IMR-90 (cell line): ENCODE measurements around the gene CPA3. TPM values are rescaled to one million over a fixed set of nuclear protein-coding genes. Genes with fewer than 3 reads are reported as not detected.

Source experiments
- ATAC-seq: fragments of 200-7000 bp; cut with Tn5 transposase; 2 replicates; pipeline ENCODE4 v1.9.1; 2020; ENCODE audit warnings: low read depth, mild to moderate bottlenecking, moderate library complexity
- BruUV-seq: library from RNA; stranded (reverse); fragments of 400-500 nt; replicated peaks from 2 replicates; lab custom pipeline; 2021; lab: Mats Ljungman, UMichigan
- CTCF ChIA-PET: fragments of 300-600 bp; formaldehyde crosslinking; extraction: SDS; loops from one replicate; lab custom pipeline; 2021; ENCODE audit warnings: antibody characterized with exemption; lab: Yijun Ruan, JAX
- POLR2A ChIA-PET: fragments of 300-600 bp; sonication (Branson Sonifier 250); formaldehyde crosslinking; loops from one replicate; lab custom pipeline; 2022; ENCODE audit warnings: antibody characterized with exemption; ENCODE audit not compliant: unreplicated experiment; lab: Charles Lee
- DNase-seq: peaks from one replicate; pipeline ENCODE4 v3.0.0; 2013
- H2AFZ ChIP-seq: replicated peaks from 2 replicates; pipeline ENCODE3; 2013; ENCODE audit warnings: low read length, mild to moderate bottlenecking; ENCODE audit not compliant: poor library complexity
- H2AK5ac ChIP-seq: 2 replicates; pipeline ENCODE4 v1.6.1; 2013; ENCODE audit warnings: low read depth, low read length, inconsistent platforms
- H2AK9ac ChIP-seq: replicated peaks from 2 replicates; pipeline ENCODE3; 2013; ENCODE audit warnings: mild to moderate bottlenecking, low read depth, low read length, moderate library complexity; ENCODE audit not compliant: poor library complexity
- H2BK120ac ChIP-seq: 2 replicates; pipeline ENCODE4 v1.6.1; 2013; ENCODE audit warnings: low read depth, low read length, inconsistent platforms
- H2BK15ac ChIP-seq: 3 replicates; pipeline ENCODE4 v1.6.1; 2013; ENCODE audit warnings: low read depth, low read length, inconsistent platforms
- H2BK20ac ChIP-seq: 2 replicates; pipeline ENCODE4 v1.6.1; 2013; ENCODE audit warnings: low read depth, mild to moderate bottlenecking, inconsistent platforms, low read length, moderate library complexity
- H2BK5ac ChIP-seq: 2 replicates; pipeline ENCODE4 v1.6.1; 2013; ENCODE audit warnings: mild to moderate bottlenecking, low read depth, low read length, inconsistent platforms; ENCODE audit not compliant: poor library complexity, severe bottlenecking
- H3K14ac ChIP-seq: replicated peaks from 2 replicates; pipeline ENCODE4 v1.6.1; 2013; ENCODE audit warnings: low read depth, low read length, inconsistent platforms
- H3K18ac ChIP-seq: 2 replicates; pipeline ENCODE4 v1.6.1; 2013; ENCODE audit warnings: low read depth, low read length, control low read depth
- H3K23ac ChIP-seq: 2 replicates; pipeline ENCODE4 v1.6.1; 2013; ENCODE audit warnings: low read depth, low read length, inconsistent platforms
- H3K27ac ChIP-seq: 2 replicates; pipeline ENCODE4 v1.5.1; 2013; ENCODE audit warnings: mild to moderate bottlenecking, control low read depth, low read length; ENCODE audit not compliant: insufficient read depth
- H3K27me3 ChIP-seq: 2 replicates; pipeline ENCODE4 v1.6.1; 2013; ENCODE audit warnings: low read length; ENCODE audit not compliant: control insufficient read depth, insufficient read depth
- H3K36me3 ChIP-seq: 2 replicates; pipeline ENCODE4 v1.6.1; 2013; ENCODE audit warnings: low read length, mixed read lengths; ENCODE audit not compliant: control insufficient read depth, insufficient read depth
- H3K4ac ChIP-seq: 2 replicates; pipeline ENCODE4 v1.6.1; 2013; ENCODE audit warnings: low read depth, low read length, inconsistent platforms
- H3K4me1 ChIP-seq: 2 replicates; pipeline ENCODE4 v1.6.1; 2013; ENCODE audit warnings: low read length, mixed read lengths; ENCODE audit not compliant: control insufficient read depth, insufficient read depth
- H3K4me2 ChIP-seq: 2 replicates; pipeline ENCODE4 v1.6.1; 2013; ENCODE audit warnings: low read depth, mild to moderate bottlenecking, control low read depth, low read length, moderate library complexity
- H3K4me3 ChIP-seq: 2 replicates; pipeline ENCODE4 v1.5.1; 2013; ENCODE audit warnings: low read depth, mild to moderate bottlenecking, control low read depth, low read length, moderate library complexity; ENCODE audit not compliant: insufficient read depth
- H3K56ac ChIP-seq: 2 replicates; pipeline ENCODE4 v1.6.1; 2013; ENCODE audit warnings: low read length, inconsistent platforms; ENCODE audit not compliant: insufficient read depth; ENCODE audit errors: extremely low read depth
- H3K79me1 ChIP-seq, 2 experiments: 2 replicates each; pipeline ENCODE4 v1.6.1; 2013; ENCODE audit warnings: low read length in 2 of 2, inconsistent platforms in 1 of 2, low read depth in 1 of 2
- H3K9ac ChIP-seq: 2 replicates; pipeline ENCODE4 v1.6.1; 2013; ENCODE audit warnings: low read depth, low read length, control low read depth
- H3K9me1 ChIP-seq: 2 replicates; pipeline ENCODE4 v1.6.1; 2013; ENCODE audit warnings: low read length, inconsistent platforms; ENCODE audit not compliant: insufficient read depth
- H3K9me3 ChIP-seq: 2 replicates; pipeline ENCODE4 v1.6.1; 2013; ENCODE audit warnings: low read length; ENCODE audit not compliant: control insufficient read depth, insufficient read depth
- H4K20me1 ChIP-seq: 2 replicates; pipeline ENCODE4 v1.6.1; 2013; ENCODE audit warnings: low read length, inconsistent platforms; ENCODE audit not compliant: insufficient read depth
- H4K5ac ChIP-seq: 2 replicates; pipeline ENCODE4 v1.6.1; 2013; ENCODE audit warnings: mild to moderate bottlenecking, low read depth, low read length, control low read depth
- H4K8ac ChIP-seq, 2 experiments: 2 replicates each; pipeline ENCODE4 v1.6.1; 2013; ENCODE audit warnings: low read depth in 2 of 2, low read length in 2 of 2, control low read depth in 1 of 2, inconsistent platforms in 1 of 2
- H4K91ac ChIP-seq: 2 replicates; pipeline ENCODE4 v1.6.1; 2013; ENCODE audit warnings: low read depth, low read length, inconsistent platforms; ENCODE audit not compliant: insufficient read depth
- BHLHE40 ChIP-seq: fragments of 150-350 bp; IDR thresholded peaks from 2 replicates; pipeline ENCODE4 v1.6.1; 2016; ENCODE audit warnings: mild to moderate bottlenecking, low read depth, low read length
- CHD1 ChIP-seq: IDR thresholded peaks from 2 replicates; pipeline ENCODE4 v1.6.1; 2012; ENCODE audit warnings: low read depth, low read length, improper control_type of control experiment
- CTCF ChIP-seq: conservative IDR thresholded peaks from 2 replicates; pipeline ENCODE4 v1.5.1; 2012; ENCODE audit warnings: mild to moderate bottlenecking, low read depth, low read length, improper control_type of control experiment
- FOS ChIP-seq: fragments of 150-350 bp; IDR thresholded peaks from 2 replicates; pipeline ENCODE4 v1.6.1; 2016; ENCODE audit warnings: low read depth, low read length
- MAFK ChIP-seq: IDR thresholded peaks from 2 replicates; pipeline ENCODE4 v1.6.1; 2012; ENCODE audit warnings: low read depth, low read length, improper control_type of control experiment
- MAZ ChIP-seq: IDR thresholded peaks from 2 replicates; pipeline ENCODE4 v1.6.1; 2012; ENCODE audit warnings: low read depth, mild to moderate bottlenecking, low read length, improper control_type of control experiment, moderate library complexity, borderline replicate concordance
- MXI1 ChIP-seq: IDR thresholded peaks from 2 replicates; pipeline ENCODE4 v1.6.1; 2012; ENCODE audit warnings: low read depth, mild to moderate bottlenecking, low read length, moderate library complexity, borderline replicate concordance
- NFE2L2 ChIP-seq: fragments of 150-350 bp; IDR thresholded peaks from 2 replicates; pipeline ENCODE4 v1.6.1; 2016; ENCODE audit warnings: low read depth, mild to moderate bottlenecking, low read length
- POLR2A ChIP-seq: IDR thresholded peaks from 2 replicates; pipeline ENCODE4 v1.6.1; 2012; ENCODE audit warnings: mild to moderate bottlenecking, low read depth, low read length
- RAD21 ChIP-seq: IDR thresholded peaks from 2 replicates; pipeline ENCODE4 v1.6.1; 2012; ENCODE audit warnings: low read length, improper control_type of control experiment
- RCOR1 ChIP-seq: IDR thresholded peaks from 2 replicates; pipeline ENCODE4 v1.6.1; 2012; ENCODE audit warnings: mild to moderate bottlenecking, low read length, improper control_type of control experiment; ENCODE audit not compliant: insufficient replicate concordance
- RFX5 ChIP-seq: IDR thresholded peaks from 2 replicates; pipeline ENCODE4 v1.8.0; 2012; ENCODE audit warnings: low read depth, mild to moderate bottlenecking, low read length, moderate library complexity
- SMC3 ChIP-seq: fragments of 150-350 bp; IDR thresholded peaks from 2 replicates; pipeline ENCODE4 v1.6.1; 2016; ENCODE audit warnings: low read depth, mild to moderate bottlenecking, antibody characterized with exemption, low read length, moderate library complexity
- WGBS, 2 experiments: methylation state at CpG; one replicate each; pipeline versions ENCODE4 v1.1.5 to v1.1.7; 2013; ENCODE audit warnings: missing lambda C conversion rate in 2 of 2; ENCODE audit not compliant: insufficient read length in 1 of 2; ENCODE audit errors: extremely low coverage in 2 of 2; 5-methylcytosine and 5-hydroxymethylcytosine counted together
- dilution Hi-C: fragments of 300-500 bp; cut with HindIII; formaldehyde crosslinking; loops from one replicate; pipeline ENCODE4 v1.14.3; 2018; ENCODE audit warnings: low sequenced_read_pairs; ENCODE audit not compliant: unreplicated experiment
- in situ Hi-C: fragments of 300-500 bp; cut with MboI; formaldehyde crosslinking; loops from 3 replicates; pipeline ENCODE4 v1.14.3; 2019; ENCODE audit warnings: low sequenced_read_pairs, inconsistent platforms, mixed read lengths
- intact Hi-C: fragments of 100-400 bp; cut with micrococcal nuclease; formaldehyde crosslinking; loops from 2 replicates; pipeline ENCODE4 v1.10.0; 2022
- polyA plus RNA-seq, 3 experiments: library from polyadenylated mRNA; depleted of rRNA; stranded (reverse); fragments of >200 nt; gene quantifications; 2 replicates each; pipeline ENCODE4 v1.2.3, GENCODE V29; 2012; ENCODE audit warnings: low replicate concordance in 1 of 3
- total RNA-seq: library from RNA; depleted of rRNA; stranded (reverse); fragments of >200 nt; gene quantifications from 2 replicates; pipeline ENCODE4 v1.2.3, GENCODE V29; 2012
- TF ChIP-seq, protein P1 (sequence below): fragments of 150-350 bp; IDR thresholded peaks from 2 replicates; pipeline ENCODE4 v1.6.1; 2016; ENCODE audit warnings: low read depth, mild to moderate bottlenecking, low read length, moderate library complexity, borderline replicate concordance

CPA3 gene
- total and polyA plus RNA-seq, 2 of the 4 experiments (the other 2 are of a cell fraction) = 0.07 TPM; not detected in 1

GRCh38 chr3:148873977-148874376, 8.9 kb downstream of the CPA3 start:
- H3K4me3 ChIP-seq = no peak overlapping the region
- no peak overlapping the region for H3K23ac ChIP-seq
- H2AK9ac ChIP-seq = no peak overlapping the region
- H3K18ac ChIP-seq = no peak overlapping the region
- no peak overlapping the region for H2AFZ ChIP-seq
- no peak overlapping the region for H4K8ac ChIP-seq
- H2AK5ac ChIP-seq = no peak overlapping the region
- DNase-seq (peak; percentile 9), ATAC-seq (no peak)
- H3K9me1 ChIP-seq = 0 out of 2 replicates have a peak, but pooled peaks cover 3% of the 10 kb centered on the region
- no peak overlapping the region for H3K14ac ChIP-seq
- ChIA-PET POLR2A (no interaction called here), CTCF (interaction anchor here (1.4 kb wide), 1 partner anchor 9 kb away, joined by 6 read pairs; no protein-coding TSS in a partner anchor)
- no peak overlapping the region for H3K56ac ChIP-seq
- no peak overlapping the region for H2BK15ac ChIP-seq
- no peak overlapping the region for H4K5ac ChIP-seq
- H3K27ac ChIP-seq = no peak overlapping the region
- no peaks in the 10 kb centered on the region for H3K27me3 ChIP-seq
- H3K4ac ChIP-seq = no peak overlapping the region
- in situ Hi-C loops = no loop called here
- dilution Hi-C loops = no loop called here
- WGBS, 2 experiments = no CpG with 5 or more reads among the region's 1 CpG
- no peak overlapping the region for H2BK120ac ChIP-seq
- TF ChIP-seq NFE2L2 = no peak
- no peak for TF ChIP-seq FOS
- no peak for TF ChIP-seq RCOR1
- TF ChIP-seq CTCF = no peak
- no peak for TF ChIP-seq BHLHE40
- TF ChIP-seq SMC3 = no peak
- no peak for TF ChIP-seq RFX5
- TF ChIP-seq, protein P1, sequence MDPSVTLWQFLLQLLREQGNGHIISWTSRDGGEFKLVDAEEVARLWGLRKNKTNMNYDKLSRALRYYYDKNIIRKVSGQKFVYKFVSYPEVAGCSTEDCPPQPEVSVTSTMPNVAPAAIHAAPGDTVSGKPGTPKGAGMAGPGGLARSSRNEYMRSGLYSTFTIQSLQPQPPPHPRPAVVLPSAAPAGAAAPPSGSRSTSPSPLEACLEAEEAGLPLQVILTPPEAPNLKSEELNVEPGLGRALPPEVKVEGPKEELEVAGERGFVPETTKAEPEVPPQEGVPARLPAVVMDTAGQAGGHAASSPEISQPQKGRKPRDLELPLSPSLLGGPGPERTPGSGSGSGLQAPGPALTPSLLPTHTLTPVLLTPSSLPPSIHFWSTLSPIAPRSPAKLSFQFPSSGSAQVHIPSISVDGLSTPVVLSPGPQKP = no peak
- no peak for TF ChIP-seq POLR2A
- no peak for TF ChIP-seq MAFK
- no peak for TF ChIP-seq MXI1
- no peak for TF ChIP-seq RAD21
- TF ChIP-seq MAZ = no peak
- no peak for TF ChIP-seq CHD1
- no peaks in the 10 kb centered on the region for H3K79me1 ChIP-seq
- no peak overlapping the region for H3K4me2 ChIP-seq
- H3K9ac ChIP-seq = no peak overlapping the region
- BruUV-seq = no TSS peak
- H3K4me1 ChIP-seq = no peaks in the 10 kb centered on the region; the same call in 1 of the 2 replicates
- no peak overlapping the region for H2BK20ac ChIP-seq
- no peak overlapping the region for H2BK5ac ChIP-seq
- no peak overlapping the region for H4K91ac ChIP-seq
- intact Hi-C loops = no loop called here
- H4K20me1 ChIP-seq = no peaks in the 10 kb centered on the region
- H3K36me3 ChIP-seq = no peaks in the 10 kb centered on the region
- H3K9me3 ChIP-seq = no peaks in the 10 kb centered on the region
